Nephron (organoid): ENCODE data around the gene CETN3.

Experiments
- H3K27ac Mint-ChIP-seq, 3 experiments: 2 replicates each; pipeline ENCODE4 v1.8.0; 2020; ENCODE audit warnings: mixed read lengths in 3 of 3, mild to moderate bottlenecking in 2 of 3, moderate library complexity in 1 of 3
- H3K27me3 Mint-ChIP-seq: 2 replicates; pipeline ENCODE4 v1.8.0; 2021; ENCODE audit warnings: low read depth, mild to moderate bottlenecking, moderate library complexity, mixed read lengths
- H3K36me3 Mint-ChIP-seq: 2 replicates; pipeline ENCODE4 v1.8.0; 2020; ENCODE audit warnings: low read depth, mixed read lengths
- H3K4me1 Mint-ChIP-seq: 2 replicates; pipeline ENCODE4 v1.8.0; 2020; ENCODE audit warnings: mixed read lengths
- H3K4me3 Mint-ChIP-seq, 3 experiments: 2 replicates each; pipeline ENCODE4 v1.8.0; 2020; ENCODE audit warnings: mild to moderate bottlenecking in 3 of 3, mixed read lengths in 3 of 3, moderate library complexity in 2 of 3
- H3K9me3 Mint-ChIP-seq: 2 replicates; pipeline ENCODE4 v1.8.0; 2020; ENCODE audit warnings: mixed read lengths
- TF ChIP-seq, protein P1 (sequence below), 3 experiments: fragments of 200-600 bp; sonication (generic); IDR thresholded peaks; one replicate each; pipeline ENCODE4 v1.5.0; 2021; ENCODE audit warnings: antibody characterized with exemption in 3 of 3; ENCODE audit not compliant: unreplicated experiment in 3 of 3

CETN3 gene

DNA sequence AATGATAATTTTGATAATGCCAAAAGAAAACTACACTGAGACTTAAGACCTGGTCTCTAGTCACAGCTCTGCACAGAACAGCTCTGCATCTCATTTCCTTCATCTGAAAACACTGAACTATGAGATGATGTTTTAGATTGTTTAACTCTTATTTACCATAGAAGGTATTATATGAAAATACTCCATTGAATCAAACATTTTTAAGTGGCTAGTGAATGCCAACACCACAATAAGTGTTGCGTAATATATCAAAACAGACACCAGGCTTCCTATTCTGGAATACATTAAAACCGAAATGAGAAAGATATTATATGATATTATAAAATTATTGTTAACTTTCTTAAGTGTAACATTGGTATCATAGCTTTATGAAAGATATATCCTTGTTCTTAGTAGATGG, 14.6 kb downstream of the CETN3 start:
- peaks cover 17% of the 10 kb centered on the region for H3K4me1 Mint-ChIP-seq
- no peaks in the 10 kb centered on the region for H3K9me3 Mint-ChIP-seq
- peaks cover 38% of the 10 kb centered on the region for H3K36me3 Mint-ChIP-seq
- no peak overlapping the region for H3K4me3 Mint-ChIP-seq
- H3K27me3 Mint-ChIP-seq: no peaks in the 10 kb centered on the region
- TF ChIP-seq, protein P1, sequence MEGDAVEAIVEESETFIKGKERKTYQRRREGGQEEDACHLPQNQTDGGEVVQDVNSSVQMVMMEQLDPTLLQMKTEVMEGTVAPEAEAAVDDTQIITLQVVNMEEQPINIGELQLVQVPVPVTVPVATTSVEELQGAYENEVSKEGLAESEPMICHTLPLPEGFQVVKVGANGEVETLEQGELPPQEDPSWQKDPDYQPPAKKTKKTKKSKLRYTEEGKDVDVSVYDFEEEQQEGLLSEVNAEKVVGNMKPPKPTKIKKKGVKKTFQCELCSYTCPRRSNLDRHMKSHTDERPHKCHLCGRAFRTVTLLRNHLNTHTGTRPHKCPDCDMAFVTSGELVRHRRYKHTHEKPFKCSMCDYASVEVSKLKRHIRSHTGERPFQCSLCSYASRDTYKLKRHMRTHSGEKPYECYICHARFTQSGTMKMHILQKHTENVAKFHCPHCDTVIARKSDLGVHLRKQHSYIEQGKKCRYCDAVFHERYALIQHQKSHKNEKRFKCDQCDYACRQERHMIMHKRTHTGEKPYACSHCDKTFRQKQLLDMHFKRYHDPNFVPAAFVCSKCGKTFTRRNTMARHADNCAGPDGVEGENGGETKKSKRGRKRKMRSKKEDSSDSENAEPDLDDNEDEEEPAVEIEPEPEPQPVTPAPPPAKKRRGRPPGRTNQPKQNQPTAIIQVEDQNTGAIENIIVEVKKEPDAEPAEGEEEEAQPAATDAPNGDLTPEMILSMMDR (IDR thresholded peaks at IDR 0.05; ENCODE audit: unreplicated experiment in 3 of 3): no peak
- no peak overlapping the region for H3K27ac Mint-ChIP-seq

DNA sequence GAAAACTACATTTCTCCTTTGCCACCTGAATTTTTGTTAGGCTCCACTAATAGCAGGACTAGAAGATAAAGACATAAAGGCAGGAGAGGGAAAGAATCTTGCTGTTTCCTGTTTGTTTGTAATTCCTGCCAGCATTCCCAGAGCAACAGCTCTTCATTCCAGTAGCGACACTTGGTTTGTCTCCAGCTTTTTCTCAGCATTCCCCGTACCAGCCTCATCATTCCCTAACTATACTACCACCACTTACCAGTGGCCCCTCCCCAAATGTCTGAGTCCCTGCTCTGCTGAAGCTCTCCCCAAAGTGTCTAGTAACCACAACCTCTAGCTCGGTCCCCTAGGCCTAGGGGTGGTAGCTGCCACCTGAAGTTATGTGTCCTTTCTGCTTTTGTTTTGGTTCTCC, 18.6 kb downstream of the CETN3 start:
- Mint-ChIP-seq H3K27ac (peak overlapping the region in 1 of 3 experiments; percentile 12), H3K4me3 (no peak overlapping the region), H3K27me3 (no peaks in the 10 kb centered on the region), H3K36me3 (peaks cover 15% of the 10 kb centered on the region), H3K9me3 (no peaks in the 10 kb centered on the region), H3K4me1 (peaks cover 19% of the 10 kb centered on the region)
- TF ChIP-seq, protein P1 (IDR thresholded peaks at IDR 0.05; ENCODE audit: unreplicated experiment in 3 of 3): no peak

DNA sequence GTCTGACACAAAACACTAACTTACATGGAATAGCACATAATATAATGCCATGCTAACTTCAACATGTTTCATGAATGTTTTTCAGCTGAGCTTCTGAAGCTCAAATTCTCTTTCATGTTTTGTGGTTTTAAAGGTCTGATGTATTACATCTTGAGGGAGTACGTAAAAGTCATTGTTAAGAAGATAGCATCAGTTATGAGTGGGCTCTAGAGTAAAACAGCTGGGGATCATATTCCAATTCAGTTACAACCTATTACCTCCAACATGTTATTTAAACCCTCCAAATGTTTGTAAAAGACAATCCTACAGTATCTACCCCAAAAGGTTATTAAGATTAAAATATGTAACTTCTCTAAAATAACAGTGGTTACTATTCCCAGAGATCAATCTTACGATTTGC, 19.2 kb downstream of the CETN3 start:
- Mint-ChIP-seq H3K4me1 (peaks cover 19% of the 10 kb centered on the region), H3K27me3 (no peaks in the 10 kb centered on the region), H3K4me3 (no peak overlapping the region), H3K9me3 (no peaks in the 10 kb centered on the region), H3K36me3 (peaks cover 15% of the 10 kb centered on the region), H3K27ac (peak overlapping the region in 1 of 3 experiments; percentile 1)
- TF ChIP-seq, protein P1 (IDR thresholded peaks at IDR 0.05; ENCODE audit: unreplicated experiment in 3 of 3): no peak

DNA sequence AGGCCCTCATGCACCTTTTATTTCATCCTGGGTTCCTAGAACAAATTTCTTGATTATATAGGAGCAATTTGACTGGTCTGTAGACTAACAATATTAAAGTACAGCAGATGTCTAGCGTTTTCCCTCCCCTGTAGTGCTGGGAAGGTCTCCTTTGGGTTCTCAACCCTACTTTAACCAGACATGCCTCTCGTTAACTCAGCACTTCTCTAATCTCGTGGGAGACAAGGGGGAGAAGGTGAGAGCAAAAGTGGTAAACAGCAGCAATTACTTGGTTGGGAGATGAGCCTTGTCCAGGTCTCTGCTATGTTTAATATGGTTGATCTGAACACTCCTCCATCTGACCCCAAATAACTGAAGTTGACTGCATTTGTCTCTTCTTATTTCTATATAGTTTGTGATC, 22.0 kb downstream of the CETN3 start:
- Mint-ChIP-seq H3K4me3 (no peak overlapping the region), H3K27ac (peak overlapping the region in 1 of 3 experiments; percentile 38), H3K36me3 (peaks cover 6% of the 10 kb centered on the region), H3K27me3 (no peaks in the 10 kb centered on the region), H3K9me3 (peaks cover 7% of the 10 kb centered on the region), H3K4me1 (peaks cover 19% of the 10 kb centered on the region)
- TF ChIP-seq, protein P1 (IDR thresholded peaks at IDR 0.05; ENCODE audit: unreplicated experiment in 3 of 3): no peak

DNA sequence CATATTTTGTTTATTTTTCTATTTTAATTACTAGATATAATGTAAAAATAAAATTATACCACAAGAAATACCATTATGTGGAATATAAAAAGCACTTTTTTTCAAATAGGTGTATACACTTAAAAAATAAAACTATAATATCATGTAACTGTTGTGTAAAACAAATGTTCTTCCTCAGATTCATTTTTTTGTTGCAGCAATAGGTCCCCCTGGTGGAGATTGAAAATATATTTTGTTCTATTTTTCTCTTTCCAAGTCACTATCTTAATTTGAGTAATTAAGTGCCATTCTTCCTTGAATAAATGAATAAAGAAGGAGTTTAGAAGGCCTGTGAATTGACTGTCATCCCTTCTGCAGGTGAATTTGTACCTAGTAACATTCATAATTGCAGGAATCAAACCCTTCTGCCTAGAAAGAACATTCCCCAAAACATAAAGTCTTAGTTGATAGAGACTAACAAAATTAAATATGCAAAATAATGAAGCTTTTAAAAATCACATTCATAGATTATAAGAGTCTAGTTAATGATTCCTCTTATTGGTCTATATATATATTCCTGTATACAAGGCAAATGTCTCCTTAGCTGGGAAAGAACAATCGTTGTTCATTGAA, 23.4 kb downstream of the CETN3 start:
- Mint-ChIP-seq H3K27ac (no peak overlapping the region), H3K4me1 (peaks cover 17% of the 10 kb centered on the region), H3K27me3 (no peaks in the 10 kb centered on the region)

More for the DNA sequence above, 23.4 kb downstream of the CETN3 start:
- Mint-ChIP-seq H3K36me3 (no peaks in the 10 kb centered on the region), H3K4me3 (no peak overlapping the region), H3K9me3 (peaks cover 7% of the 10 kb centered on the region)
- TF ChIP-seq, protein P1 (IDR thresholded peaks at IDR 0.05; ENCODE audit: unreplicated experiment in 3 of 3): peak; percentile 51 to 68 (median 53)
